Measurements from ENCODE around the gene TRAF2. TPM values are rescaled to one million over a fixed set of nuclear protein-coding genes. Genes with fewer than 3 reads are reported as not detected.

TRAF2 gene
- total and polyA plus RNA-seq, 2 of the 8 experiments (the other 6 are each of a cell fraction or from before 2014, with no cell fraction given) = 26.9 to 50.2 TPM

DNA sequence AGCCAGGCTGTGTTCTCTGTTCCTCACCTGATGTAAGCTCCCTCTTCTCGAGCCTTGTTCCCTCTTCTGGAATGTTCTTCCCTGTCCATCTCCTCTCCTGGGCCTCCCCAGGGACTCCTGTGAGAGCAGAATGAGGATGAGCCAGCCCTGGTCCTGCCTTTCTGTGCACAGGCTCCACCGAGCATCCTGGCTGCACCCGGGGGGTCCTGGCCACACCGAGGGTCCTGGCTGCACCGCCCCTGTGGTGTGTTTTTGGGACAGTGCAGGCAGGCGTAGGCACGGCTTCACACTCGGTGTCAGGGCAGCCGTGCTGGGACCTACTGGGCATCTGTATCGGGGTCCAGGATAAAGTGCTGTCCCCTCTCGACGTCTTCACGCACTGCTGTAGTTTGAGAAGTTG, 40.4 kb downstream of the TRAF2 start (continued):
- TF ChIP-seq FOSL1 (IDR thresholded peaks at IDR 0.05; ENCODE audit: insufficient read depth, low read depth, low read length) = no peak
- no peak for TF ChIP-seq USF2 (IDR thresholded peaks at IDR 0.05; ENCODE audit: low read length)
- no peak for TF ChIP-seq SP4 (IDR thresholded peaks at IDR 0.05; ENCODE audit: low read length)
- no peak for TF ChIP-seq CEBPB (IDR thresholded peaks at IDR 0.05; ENCODE audit: low read depth, low read length)
- TF ChIP-seq KDM5A (IDR thresholded peaks at IDR 0.05; ENCODE audit: low read length) = no peak
- no peak for TF ChIP-seq POLR2AphosphoS5 (IDR thresholded peaks at IDR 0.05; ENCODE audit: low read depth, low read length)
- no peak for TF ChIP-seq TBP (IDR thresholded peaks at IDR 0.05; ENCODE audit: low read depth, low read length)
- TF ChIP-seq CREB1 (IDR thresholded peaks at IDR 0.05) = no peak

Data from H1 (cell line).